Suprapubic skin (tissue), 4 donors: ENCODE results near the gene MAVS. TPM values are rescaled to one million over a fixed set of nuclear protein-coding genes. Genes with fewer than 3 reads are reported as not detected.
A peak's percentile ranks its signal among the peaks of the same experiment; 100 is the strongest.

Experiments
- DNase-seq, 2 donors: peaks; one replicate each; pipeline ENCODE4 v3.0.0-alpha.2; 2019; ENCODE audit warnings: low spot score in 2 of 2
- H3K27ac ChIP-seq: fragments of 200-600 bp; sonication (generic); one replicate; pipeline ENCODE4 v1.5.1; 2019
- H3K27me3 ChIP-seq: fragments of 200-600 bp; sonication (generic); one replicate; pipeline ENCODE4 v1.5.1; 2019
- H3K36me3 ChIP-seq: fragments of 200-600 bp; sonication (generic); one replicate; pipeline ENCODE4 v1.5.1; 2019
- H3K4me1 ChIP-seq: fragments of 200-600 bp; sonication (generic); one replicate; pipeline ENCODE4 v1.5.1; 2019
- H3K4me3 ChIP-seq: fragments of 200-600 bp; sonication (generic); one replicate; pipeline ENCODE4 v1.5.1; 2019; ENCODE audit warnings: mild to moderate bottlenecking
- H3K9me3 ChIP-seq: fragments of 200-600 bp; sonication (generic); one replicate; pipeline ENCODE4 v1.5.1; 2019
- CTCF ChIP-seq, 2 donors: fragments of 200-600 bp in 1 of 2; fragments of 450-650 bp in 1 of 2; sonication (generic) in 1 of 2; IDR thresholded peaks; one replicate each; pipeline ENCODE4 v1.5.1; 2016 to 2019; ENCODE audit warnings: antibody characterized with exemption in 2 of 2, mild to moderate bottlenecking in 1 of 2, moderate library complexity in 1 of 2
- EP300 ChIP-seq: sonication (generic); formaldehyde crosslinking; IDR thresholded peaks from one replicate; pipeline ENCODE4 v1.6.1; 2017; ENCODE audit warnings: antibody characterized with exemption
- POLR2A ChIP-seq, 2 donors: fragments of 450-650 bp; IDR thresholded peaks; one replicate each; pipeline ENCODE4 v1.6.1; 2017; ENCODE audit warnings: antibody characterized with exemption in 2 of 2, mild to moderate bottlenecking in 2 of 2, moderate library complexity in 2 of 2
- POLR2AphosphoS5 ChIP-seq, 3 donors: sonication (generic); formaldehyde crosslinking; IDR thresholded peaks; one replicate each; pipeline ENCODE4 v1.6.1; 2017; ENCODE audit warnings: antibody characterized with exemption in 3 of 3
- WGBS: methylation state at CpG from one replicate; pipeline ENCODE4 v1.1.5; 2018; 5-methylcytosine and 5-hydroxymethylcytosine counted together
- total RNA-seq, 4 donors: library from RNA; depleted of rRNA; stranded (reverse); fragments of >200 nt; gene quantifications; one replicate each; pipeline ENCODE4 v1.1.0, GENCODE V29; 2016

Gene MAVS
- total RNA-seq, 4 donors from 2014 or later = 29.1 to 50.0 (median 39.1) TPM

DNA sequence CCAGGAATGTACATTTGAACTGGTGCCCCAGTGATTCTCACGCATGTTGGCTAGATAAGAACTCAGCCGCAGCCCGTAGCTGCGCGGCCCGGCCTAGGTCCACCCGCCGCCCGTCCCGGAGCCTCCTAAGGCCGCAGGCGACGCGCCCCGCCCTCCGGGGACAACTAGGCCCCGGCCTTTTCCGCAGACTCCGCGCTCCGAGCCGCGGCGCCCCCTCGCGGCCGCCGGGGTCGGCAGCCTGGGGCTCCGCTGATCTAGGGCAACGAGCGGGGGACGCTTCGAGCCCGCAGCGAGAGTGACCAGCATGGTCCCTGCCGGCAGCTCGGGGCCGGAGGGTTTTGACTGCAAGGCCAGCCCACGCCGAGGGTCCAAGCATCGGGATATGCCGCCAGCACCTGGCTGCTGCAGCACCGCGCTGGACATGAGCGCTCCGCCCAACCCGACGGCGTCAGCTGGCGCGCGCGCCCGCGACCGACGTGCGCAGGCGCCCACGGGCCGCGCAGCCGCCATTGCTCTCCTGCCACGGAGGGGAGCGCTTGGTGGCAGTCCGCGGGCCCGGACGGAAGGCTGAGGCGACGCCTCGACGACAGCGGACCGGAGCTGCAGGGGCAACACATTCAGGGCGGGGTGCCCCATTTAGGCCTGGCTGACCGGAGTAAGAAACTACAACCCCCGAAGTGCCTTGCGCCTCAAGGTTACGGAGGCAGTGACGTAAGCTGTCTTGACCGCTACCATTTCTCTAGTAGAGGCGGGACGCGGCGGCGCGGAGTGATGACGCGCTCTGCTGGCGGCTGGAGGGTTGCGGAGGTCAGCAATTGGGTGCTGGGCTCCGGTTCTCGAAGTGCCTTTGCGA lies 26.4 kb upstream of the MAVS start, which contains the start of gene AP5S1:
Gene AP5S1, plus strand, starts transcription at position 500 of the 853 bp plus-strand sequence. CDS start 1,571 bp downstream, outside the sequence.
- DNase-seq = peak; percentile 98
- Histone ChIP-seq H3K36me3 (peaks cover 29% of the 10 kb centered on the region), H3K4me1 (peaks cover 29% of the 10 kb centered on the region), H3K27me3 (no peaks in the 10 kb centered on the region), H3K4me3 (peak within 1 kb of the TSS; percentile 78), H3K27ac (peak within 1 kb of the TSS; percentile 95), H3K9me3 (no peaks in the 10 kb centered on the region)
- WGBS = 0% methylated on average over 24 of the region's 96 CpGs
- TF ChIP-seq POLR2AphosphoS5 (IDR thresholded peaks at IDR 0.05) (peak; percentile 69 to 92 (median 91)), CTCF (IDR thresholded peaks at IDR 0.05) (peak; percentile 93 to 99), EP300 (no peak), POLR2A (IDR thresholded peaks at IDR 0.05) (peak in 1 of 2 donors; percentile 36)

DNA sequence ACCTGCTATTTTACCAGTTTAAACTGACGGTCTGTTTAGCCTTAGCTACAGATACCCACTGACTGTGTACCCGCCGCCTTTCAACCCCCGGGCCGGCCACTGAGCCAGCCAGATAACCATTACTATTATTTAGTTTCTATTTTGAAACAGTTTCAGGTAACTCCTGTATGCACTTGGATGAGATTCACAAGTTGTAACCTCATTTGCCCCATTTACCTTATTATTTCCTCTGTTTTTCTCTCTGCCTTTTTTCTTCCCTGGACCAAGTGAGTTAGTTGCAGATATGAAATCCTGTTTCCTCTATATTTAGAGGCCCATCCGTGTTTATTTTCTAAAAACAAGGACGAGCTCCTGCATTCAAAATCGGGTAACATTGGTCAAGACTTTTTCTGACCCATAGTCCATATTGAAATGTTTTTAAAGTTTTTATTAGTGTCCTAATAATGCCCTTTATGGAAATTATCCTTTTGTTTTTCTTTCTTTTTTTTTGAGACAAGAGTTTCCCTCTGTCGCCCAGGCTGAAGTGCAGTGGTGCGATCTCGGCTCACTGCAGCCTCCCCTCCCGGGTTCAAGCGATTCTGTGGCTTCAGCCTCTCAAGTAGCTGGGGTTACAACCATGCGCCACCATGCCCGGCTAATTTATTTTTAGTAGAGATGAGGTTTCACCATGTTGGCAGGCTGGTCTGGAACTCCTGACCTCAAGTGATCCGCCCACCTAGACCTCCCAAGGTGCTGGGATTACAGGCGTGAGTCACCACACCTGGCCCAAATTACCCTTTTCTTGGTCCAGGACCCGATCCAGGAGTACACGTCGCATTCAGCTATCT lies 25.5 kb upstream of the MAVS start:
- peak overlapping the region; percentile 95 for H3K27ac ChIP-seq
- no peaks in the 10 kb centered on the region for H3K9me3 ChIP-seq
- H3K4me3 ChIP-seq = peak overlapping the region; percentile 78
- no peak for TF ChIP-seq POLR2A (IDR thresholded peaks at IDR 0.05)
- TF ChIP-seq POLR2AphosphoS5 (IDR thresholded peaks at IDR 0.05) = no peak
- no peak for DNase-seq
- H3K27me3 ChIP-seq = no peaks in the 10 kb centered on the region
- peaks cover 38% of the 10 kb centered on the region for H3K36me3 ChIP-seq
- WGBS = 35% methylated on average over 20 of the region's 20 CpGs
- peaks cover 29% of the 10 kb centered on the region for H3K4me1 ChIP-seq

DNA sequence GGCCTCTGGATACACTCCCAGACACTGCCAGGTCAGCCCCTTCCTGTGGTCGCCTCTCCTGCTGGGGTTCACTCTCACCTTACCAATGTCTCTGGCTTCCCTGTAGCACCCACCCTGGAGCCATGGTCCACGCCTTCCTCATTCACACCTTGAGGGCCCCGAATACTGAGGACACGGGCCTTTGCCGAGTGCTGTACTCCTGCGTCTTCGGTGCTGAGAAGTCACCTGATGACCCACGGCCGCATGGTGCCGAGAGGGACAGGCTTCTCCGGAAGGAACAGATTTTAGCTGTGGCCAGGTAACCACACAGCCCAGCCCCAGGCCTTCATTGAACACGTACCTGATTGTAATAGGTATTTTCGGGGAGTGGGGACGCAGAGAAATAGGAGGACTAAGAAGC lies 24.6 kb upstream of the MAVS start:
- peaks cover 44% of the 10 kb centered on the region for H3K36me3 ChIP-seq
- no peak overlapping the region for H3K27ac ChIP-seq
- H3K4me1 ChIP-seq = peaks cover 29% of the 10 kb centered on the region
- no peaks in the 10 kb centered on the region for H3K9me3 ChIP-seq
- H3K27me3 ChIP-seq = no peaks in the 10 kb centered on the region
- 92% methylated on average over 14 of the region's 14 CpGs for WGBS
- H3K4me3 ChIP-seq = no peak overlapping the region
- TF ChIP-seq CTCF (IDR thresholded peaks at IDR 0.05) = no peak
- TF ChIP-seq POLR2A (IDR thresholded peaks at IDR 0.05) = no peak
- TF ChIP-seq POLR2AphosphoS5 (IDR thresholded peaks at IDR 0.05) = no peak
- DNase-seq = no peak

- H3K36me3 ChIP-seq = peaks cover 58% of the 10 kb centered on the region
- H3K27me3 ChIP-seq = no peaks in the 10 kb centered on the region
- 100% methylated on average over 2 of the region's 20 CpGs for WGBS
- no peak overlapping the region for H3K4me3 ChIP-seq
- TF ChIP-seq POLR2A (IDR thresholded peaks at IDR 0.05) (no peak), POLR2AphosphoS5 (IDR thresholded peaks at IDR 0.05) (no peak), CTCF (IDR thresholded peaks at IDR 0.05) (no peak), EP300 (no peak)
- DNase-seq = no peak
- H3K9me3 ChIP-seq = no peaks in the 10 kb centered on the region
- no peak overlapping the region for H3K27ac ChIP-seq
- peaks cover 20% of the 10 kb centered on the region for H3K4me1 ChIP-seq
Observed at GRCh38 chr20:3823881-3824280, 22.8 kb upstream of the MAVS start.

DNA sequence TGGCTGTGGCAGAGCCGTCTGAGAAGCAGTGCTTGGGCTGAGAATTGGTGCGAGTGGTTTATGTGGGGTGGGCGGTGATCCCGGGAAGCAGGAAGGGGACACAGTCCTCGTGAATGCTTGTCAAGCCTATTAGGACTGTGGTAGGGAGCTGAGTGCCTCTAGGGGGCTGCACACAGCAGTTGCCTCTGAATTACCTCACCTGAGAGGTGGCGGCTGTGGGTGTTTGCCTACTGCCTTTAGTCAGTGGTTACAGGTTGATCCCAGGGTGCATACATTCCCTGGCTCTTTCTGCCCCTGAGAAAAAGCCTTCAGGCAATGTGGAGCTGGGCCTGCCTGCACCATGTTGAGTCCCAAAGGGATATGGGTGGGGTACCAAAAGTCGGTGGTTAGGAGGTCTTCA lies 21.1 kb upstream of the MAVS start:
- H3K36me3 ChIP-seq = peaks cover 58% of the 10 kb centered on the region
- no peak for DNase-seq
- H3K4me3 ChIP-seq = no peak overlapping the region
- 84% methylated on average over 7 of the region's 7 CpGs for WGBS
- no peaks in the 10 kb centered on the region for H3K27me3 ChIP-seq
- no peak overlapping the region for H3K27ac ChIP-seq
- TF ChIP-seq EP300 (no peak), POLR2A (IDR thresholded peaks at IDR 0.05) (no peak), CTCF (IDR thresholded peaks at IDR 0.05) (no peak)
- H3K9me3 ChIP-seq = no peaks in the 10 kb centered on the region
- peaks cover 11% of the 10 kb centered on the region for H3K4me1 ChIP-seq
